CD4-positive, alpha-beta T cell treated with Interleukin-1 beta for 1 hour (primary cell): ENCODE results near the gene NANOS3.
"Not testable (repeated sequence)": the region's sequence is repeated elsewhere in the genome, so short reads cannot be mapped to it uniquely, and the experiment has no call there.

Source experiments
- DNase-seq, 2 donors: peaks; one replicate each; pipeline ENCODE4 v3.0.0-alpha.2; 2020 to 2022

The NANOS3 gene

GRCh38 chr19:13887018-13887436 is 10.1 kb downstream of the NANOS3 start:
- DNase-seq = peak; percentile 44 to 59

DNA sequence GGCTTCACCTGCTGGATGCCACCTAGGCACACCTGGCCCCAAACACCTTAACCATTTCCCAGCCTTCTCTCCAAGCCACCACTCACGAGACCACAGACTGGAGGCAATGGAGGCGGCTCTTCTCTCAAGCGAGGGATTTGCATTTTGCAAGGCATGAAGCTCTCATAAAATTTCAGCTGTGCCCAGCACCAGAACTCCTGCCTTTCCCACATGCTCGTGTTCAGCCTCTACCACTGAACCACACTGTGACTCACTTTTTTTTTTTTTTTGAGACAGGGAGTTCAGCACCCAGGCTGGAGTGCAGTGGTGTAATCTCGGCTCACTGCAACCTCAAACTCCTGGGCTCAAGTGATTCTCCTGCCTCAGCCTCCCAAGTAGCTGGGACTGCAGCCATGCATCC is 10.6 kb downstream of the NANOS3 start:
- DNase-seq = no peak

DNA sequence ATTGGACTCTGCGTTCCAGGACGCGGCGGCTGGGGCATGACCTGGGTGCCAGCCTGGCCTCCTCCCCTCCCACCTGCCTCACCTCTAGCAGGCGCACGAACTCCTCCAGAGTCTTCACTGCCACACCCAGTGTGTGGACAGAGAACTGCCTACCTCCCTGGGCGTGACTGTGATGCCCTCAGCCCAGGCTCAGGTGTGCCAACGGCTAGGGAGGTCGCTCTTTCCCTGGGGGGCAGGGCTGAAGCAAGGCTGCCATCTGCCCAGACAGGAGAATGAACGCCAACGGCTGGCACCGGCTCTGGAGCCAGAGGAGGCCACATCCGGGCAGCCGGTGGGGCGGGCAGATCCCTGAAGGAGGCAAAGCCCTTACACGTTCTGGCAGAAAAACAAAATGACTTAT is 11.3 kb downstream of the NANOS3 start:
- DNase-seq = no peak

DNA sequence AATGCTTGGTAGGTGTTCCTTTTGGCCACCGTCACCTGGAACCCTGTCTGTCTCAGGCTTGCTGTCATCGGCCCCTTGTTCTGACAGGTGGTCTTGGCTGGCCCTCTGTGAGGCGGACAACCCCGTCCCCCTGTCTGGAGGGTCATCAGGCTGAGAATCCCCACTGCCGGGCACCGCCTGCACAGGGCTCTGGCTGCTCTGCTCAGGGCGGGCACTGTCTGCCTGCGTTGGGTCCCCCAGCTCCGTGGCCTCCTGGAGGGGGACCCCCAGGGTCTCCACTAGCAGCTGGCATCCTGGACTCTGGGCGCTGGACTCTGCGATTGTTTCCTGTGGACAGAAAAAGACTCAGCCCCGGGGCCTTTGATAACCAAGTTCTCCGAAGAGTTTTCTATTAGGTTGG is 13.2 kb downstream of the NANOS3 start:
- no peak for DNase-seq

GRCh38 chr19:13892870-13893269 is 15.9 kb downstream of the NANOS3 start:
- DNase-seq = no peak

DNA sequence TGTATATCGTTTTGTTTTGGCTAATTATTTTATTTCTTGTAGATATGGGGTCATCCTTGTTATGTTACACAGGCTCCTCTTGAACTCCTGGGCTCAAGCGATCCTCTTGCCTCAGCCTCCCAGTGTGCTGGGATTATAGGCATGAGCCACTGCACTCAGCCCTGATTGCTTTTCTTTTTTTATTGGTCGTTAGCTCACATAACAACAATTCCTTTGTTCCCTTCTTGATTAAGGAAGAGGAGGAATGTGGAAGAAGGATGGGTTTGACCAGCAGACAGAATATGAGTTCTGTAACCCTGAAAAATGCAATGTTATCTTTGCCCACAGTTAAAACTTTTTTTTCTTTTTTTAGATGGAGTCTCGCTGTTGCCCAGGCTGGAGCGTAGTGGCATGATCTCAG is 17.6 kb downstream of the NANOS3 start:
- no peak for DNase-seq

DNA sequence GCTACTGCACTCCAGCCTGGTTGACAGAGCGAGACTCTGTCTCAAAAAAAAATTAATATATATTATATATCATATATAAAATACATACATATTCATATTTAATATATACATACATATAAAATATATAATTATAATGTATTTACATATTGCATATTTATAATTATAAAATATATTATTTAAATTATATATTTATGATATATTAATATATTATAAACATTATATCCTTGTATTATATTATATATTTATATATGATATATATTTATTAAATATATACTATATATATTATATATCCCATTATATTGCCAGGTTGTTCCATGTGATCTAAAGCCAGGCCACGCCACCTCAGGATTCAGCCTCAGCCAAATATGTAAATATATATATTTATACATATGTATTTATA is 19.3 kb downstream of the NANOS3 start:
- DNase-seq = no peak

- DNase-seq = no peak
These were observed 22.5 kb downstream of the NANOS3 start for GRCh38 chr19:13899393-13899792.

DNA sequence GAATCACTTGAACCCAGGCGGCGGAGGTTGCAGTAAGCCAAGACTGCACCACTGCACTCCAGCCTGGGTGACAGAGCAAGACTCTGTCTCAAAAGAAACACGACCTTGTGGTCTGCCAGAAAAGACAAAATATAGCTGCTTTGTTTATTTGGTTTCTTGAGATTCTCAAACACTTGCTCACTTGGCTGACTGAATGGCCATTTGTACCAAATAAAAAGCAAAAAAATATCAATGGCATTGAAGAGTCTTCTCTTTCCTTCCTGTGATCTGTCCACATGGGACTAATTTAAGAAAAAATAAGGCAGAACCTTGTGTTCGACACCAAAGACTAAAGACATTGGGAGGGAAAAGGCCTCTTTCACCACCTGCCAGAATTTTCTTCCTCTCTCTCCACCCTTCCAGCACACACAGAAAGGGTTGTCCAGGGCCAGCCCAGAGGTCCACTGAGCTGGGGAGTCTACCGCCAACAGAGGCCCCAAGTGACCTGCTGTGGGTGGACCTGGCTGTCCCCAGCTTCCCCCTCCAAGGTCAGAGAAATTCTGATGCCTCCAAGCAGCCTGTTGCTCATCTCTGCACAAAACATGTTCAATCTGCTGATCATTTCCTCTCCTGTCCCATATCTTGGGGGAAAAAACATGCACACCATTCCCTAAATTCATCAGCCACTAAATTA is 23.1 kb downstream of the NANOS3 start:
- DNase-seq = no peak

DNA sequence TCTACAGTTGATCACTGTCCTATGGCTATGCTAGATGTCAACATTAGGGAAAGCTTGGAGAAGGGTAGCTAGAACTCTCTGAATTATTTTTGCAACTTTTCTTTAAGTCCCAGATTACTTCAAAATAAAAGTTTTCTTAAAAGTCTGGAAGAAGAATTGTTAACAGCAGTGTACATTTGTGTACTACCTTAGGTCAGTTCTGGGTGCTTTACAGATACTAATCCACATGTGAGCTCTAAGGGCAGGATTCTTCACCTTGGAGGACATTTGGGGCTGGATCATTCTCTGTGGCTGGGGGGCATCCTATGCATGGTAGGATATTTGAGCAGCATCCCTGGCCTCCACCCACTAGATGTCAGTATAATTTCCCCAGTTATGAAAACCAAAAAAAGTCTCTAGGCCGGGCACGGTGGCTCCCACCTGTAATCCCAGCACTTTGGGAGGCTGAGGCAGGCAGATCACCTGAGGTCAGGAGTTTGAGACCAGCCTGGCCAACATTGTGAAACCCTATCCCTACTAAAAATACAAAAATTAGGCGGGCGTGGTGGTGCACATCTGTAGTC is 26.1 kb downstream of the NANOS3 start:
- DNase-seq = peak in 1 of 2 donors; percentile 50

GRCh38 chr19:13905634-13906520 is 28.9 kb downstream of the NANOS3 start, which contains the start of the genes BRME1 and CC2D1A:
Gene BRME1, minus strand, starts transcription at chr19:13906117. Its CDS starts 1,225 bp downstream, at chr19:13904892.
Gene CC2D1A, plus strand, starts transcription at chr19:13906201. Its CDS starts 241 bp downstream, at chr19:13906442.
- peak; percentile 94 to 95 for DNase-seq

GRCh38 chr19:13906521-13906904 is 29.6 kb downstream of the NANOS3 start:
- peak; percentile 29 to 43 for DNase-seq

DNA sequence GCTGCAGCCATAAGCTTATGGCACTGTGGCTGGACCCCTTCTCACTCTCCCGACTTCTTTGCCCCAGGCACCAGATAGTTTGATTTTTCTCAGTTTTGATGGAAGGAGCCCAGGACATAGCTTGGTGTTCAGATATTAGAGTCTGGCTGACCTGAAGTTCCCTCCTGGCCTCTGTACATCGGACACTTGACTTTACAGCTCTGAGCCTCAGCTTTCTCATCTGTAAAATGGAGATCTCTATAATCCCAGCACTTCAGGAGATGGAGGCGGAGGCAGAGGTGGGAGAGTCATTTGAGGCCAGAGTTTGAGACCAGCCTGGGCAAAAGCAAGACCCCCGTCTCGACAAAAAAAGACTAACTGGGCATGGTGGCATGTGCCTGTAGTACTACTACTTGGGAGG is 30.0 kb downstream of the NANOS3 start:
- no peak for DNase-seq

GRCh38 chr19:13908674-13909073 is 31.7 kb downstream of the NANOS3 start:
- DNase-seq = no peak

DNA sequence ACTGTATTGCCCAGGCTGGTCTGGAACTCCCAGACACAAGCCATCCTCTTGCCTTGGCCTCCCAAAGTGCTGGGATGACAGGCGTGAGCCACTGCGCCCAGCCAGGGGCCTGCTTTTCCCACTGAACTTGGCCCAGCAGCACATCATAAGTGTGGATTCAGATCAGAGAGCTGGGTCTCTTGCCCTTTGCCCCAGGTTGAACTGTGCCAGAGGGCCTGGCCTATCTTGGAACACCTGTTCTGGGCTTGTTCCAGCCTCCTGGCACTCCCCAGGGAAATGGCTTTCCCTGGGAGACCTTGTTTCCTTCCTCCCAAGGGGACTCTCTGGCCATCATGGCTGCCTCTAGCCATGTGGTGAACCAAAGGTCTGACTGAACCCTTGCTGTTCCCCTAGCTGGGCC is 32.5 kb downstream of the NANOS3 start:
- no peak for DNase-seq

DNA sequence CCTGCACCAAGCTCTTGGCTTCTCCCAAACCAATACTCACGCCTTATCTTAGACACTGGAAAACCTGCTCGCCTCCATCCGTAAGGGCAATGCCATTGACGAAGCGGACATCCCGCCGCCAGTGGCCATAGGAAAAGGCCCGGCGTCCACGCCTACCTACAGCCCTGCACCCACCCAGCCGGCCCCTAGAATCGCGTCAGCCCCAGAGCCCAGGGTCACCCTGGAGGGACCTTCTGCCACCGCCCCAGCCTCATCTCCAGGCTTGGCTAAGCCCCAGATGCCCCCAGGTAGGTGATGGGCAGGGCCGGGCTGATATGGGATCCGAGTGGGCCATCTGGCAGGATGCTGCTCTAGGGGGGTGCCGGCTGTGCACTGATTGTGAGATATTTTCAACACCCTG is 36.4 kb downstream of the NANOS3 start:
- no peak for DNase-seq

DNA sequence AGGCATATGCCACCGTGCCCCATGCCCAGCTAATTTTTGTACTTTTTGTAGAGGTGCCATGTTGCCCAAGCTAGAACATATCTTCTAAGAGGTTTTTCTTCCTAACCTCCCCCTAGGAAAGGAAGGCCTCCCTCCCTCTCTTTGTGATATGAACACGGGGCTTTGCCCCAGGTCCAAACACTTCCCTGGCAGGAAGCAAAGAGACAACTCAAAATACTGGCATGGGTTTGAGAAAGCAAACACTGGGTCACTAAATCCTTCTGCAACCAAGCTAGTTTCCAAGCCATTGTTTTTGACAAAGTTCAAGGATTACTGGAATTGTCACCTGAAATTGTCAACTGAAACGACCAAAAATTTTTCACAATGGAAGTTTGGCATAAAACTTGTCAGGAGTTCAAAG is 37.8 kb downstream of the NANOS3 start:
- no peak for DNase-seq

DNA sequence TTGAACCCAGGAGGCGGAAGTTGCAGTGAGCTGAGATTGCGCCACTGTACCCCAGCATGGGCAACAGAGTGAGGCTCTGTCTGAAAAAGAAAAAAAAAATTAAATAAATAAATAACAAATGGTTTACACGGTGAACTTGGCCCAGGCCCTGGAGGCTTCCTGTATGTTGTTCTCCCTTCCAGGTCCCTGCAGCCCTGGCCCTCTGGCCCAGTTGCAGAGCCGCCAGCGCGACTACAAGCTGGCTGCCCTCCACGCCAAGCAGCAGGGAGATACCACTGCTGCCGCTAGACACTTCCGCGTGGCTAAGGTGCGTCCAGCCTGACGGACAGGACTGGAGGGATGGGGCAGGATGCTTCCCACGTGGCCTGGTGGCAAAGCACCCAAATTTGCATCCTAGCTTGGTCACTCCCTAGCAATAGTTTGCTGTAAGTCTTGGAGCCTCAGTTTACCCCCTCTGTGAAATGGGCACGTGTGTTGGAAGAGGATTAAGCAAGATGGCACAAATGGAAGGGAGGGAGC is 41.0 kb downstream of the NANOS3 start:
- DNase-seq = no peak

DNA sequence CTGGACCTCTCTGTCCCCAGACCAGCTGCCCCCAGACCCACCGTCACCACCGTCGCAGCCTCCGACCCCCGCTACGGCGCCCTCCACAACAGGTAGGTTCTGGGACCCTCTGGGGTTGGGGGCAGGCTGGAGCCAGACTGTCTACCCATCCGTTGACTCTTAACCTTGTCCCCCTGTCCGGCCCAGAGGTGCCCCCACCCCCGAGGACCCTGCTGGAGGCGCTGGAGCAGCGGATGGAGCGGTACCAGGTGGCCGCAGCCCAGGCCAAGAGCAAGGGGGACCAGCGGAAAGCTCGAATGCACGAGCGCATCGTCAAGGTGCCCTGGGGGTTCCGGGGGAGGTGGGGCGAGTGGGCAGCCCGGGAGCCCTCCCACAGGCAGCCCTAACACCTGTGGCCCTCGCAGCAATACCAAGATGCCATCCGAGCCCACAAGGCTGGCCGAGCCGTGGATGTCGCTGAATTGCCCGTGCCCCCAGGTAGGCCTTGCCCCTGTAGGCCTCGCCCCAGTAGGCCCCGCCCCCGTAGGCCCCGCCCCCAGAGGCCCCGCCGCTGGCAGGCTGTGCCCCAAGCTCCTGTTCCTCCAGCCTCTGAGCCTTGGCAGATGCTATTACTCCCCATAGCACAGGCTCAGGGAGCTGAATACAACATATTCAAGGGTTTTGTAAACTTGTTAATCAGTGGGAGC is 41.9 kb downstream of the NANOS3 start:
- no peak for DNase-seq

DNA sequence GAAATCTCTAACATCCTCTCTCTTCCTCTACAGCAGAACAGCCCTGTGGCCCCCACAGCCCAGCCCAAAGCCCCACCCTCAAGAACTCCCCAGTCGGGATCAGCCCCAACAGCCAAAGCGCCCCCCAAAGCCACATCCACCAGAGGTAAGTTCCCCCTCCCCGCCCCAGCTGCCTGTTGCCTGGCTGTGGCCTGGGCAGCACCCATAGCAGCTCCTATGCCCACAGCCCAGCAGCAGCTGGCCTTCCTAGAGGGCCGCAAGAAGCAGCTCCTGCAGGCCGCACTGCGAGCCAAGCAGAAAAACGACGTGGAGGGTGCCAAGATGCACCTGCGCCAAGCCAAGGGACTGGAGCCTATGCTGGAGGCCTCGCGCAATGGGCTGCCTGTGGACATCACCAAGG is 43.6 kb downstream of the NANOS3 start:
- DNase-seq = no peak

- peak; percentile 32 to 40 for DNase-seq
These were observed 44.2 kb downstream of the NANOS3 start for GRCh38 chr19:13920940-13921747.

DNA sequence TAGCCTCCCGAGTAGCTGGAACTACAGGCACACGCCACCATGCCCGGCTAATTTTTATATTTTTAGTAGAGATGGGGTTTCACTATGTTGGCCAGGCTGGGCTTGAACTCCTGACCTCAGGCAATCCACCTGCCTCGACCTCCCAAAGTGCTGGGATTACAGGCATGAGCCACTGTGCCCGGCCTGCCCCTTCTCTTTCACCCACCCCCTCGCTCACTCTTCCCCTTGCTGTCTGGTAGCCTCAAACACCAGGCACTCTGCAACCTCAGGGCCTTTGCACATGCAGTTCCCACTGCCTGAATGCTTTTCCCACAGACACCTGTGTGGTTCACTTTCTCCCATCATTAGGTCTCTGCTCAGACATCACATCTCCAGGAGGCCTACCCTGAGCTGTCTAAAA is 45.2 kb downstream of the NANOS3 start:
- DNase-seq = not testable (repeated sequence)
